SK-N-SH (cell line): Measurements from ENCODE around the gene GALNTL6. TPM values are rescaled to one million over a fixed set of nuclear protein-coding genes. Genes with fewer than 3 reads are reported as not detected.

Experiments used
- CTCF ChIA-PET: fragments of 300-600, 350-600 bp; formaldehyde crosslinking; extraction: SDS; loops from one replicate; lab custom pipeline; 2021; lab: Yijun Ruan, JAX
- POLR2A ChIA-PET: fragments of 350-600 bp; sonication (Branson Sonifier 250); formaldehyde crosslinking; extraction: SDS; loops from one replicate; lab custom pipeline; 2020; ENCODE audit warnings: antibody characterized with exemption, inconsistent platforms; lab: Yijun Ruan, JAX
- DNase-seq: peaks from one replicate; pipeline ENCODE4 v3.0.0; 2012
- H2AFZ ChIP-seq: fragments of 200-600 bp; sonication (generic); 2 replicates; pipeline ENCODE4 v1.8.1; 2016; ENCODE audit warnings: antibody characterized with exemption, mild to moderate bottlenecking, low read depth
- H3F3A ChIP-seq: fragments of 200-600 bp; sonication (generic); replicated peaks from 2 replicates; pipeline ENCODE3; 2016; ENCODE audit warnings: antibody characterized with exemption, mild to moderate bottlenecking; ENCODE audit not compliant: insufficient read depth
- H3K27ac ChIP-seq, 2 experiments: fragments of 200-500 bp in 1 of 2; fragments of 200-600 bp in 1 of 2; sonication (Bioruptor generic) in 1 of 2; sonication (generic), shearing (Covaris generic) in 1 of 2; 2 replicates each; pipeline versions ENCODE4 v1.5.1 to v1.6.1; 2014 to 2016; ENCODE audit warnings: low read depth in 2 of 2, inconsistent platforms in 1 of 2, low read length in 1 of 2, mild to moderate bottlenecking in 1 of 2, mixed read lengths in 1 of 2
- H3K27me3 ChIP-seq: fragments of 200-600 bp; sonication (generic), shearing (Covaris generic); 2 replicates; pipeline ENCODE4 v1.6.1; 2016; ENCODE audit warnings: mixed run types; ENCODE audit not compliant: insufficient read depth
- H3K36me3 ChIP-seq, 2 experiments: fragments of 200-500 bp in 1 of 2; fragments of 200-600 bp in 1 of 2; sonication (Bioruptor generic) in 1 of 2; sonication (generic) in 1 of 2; replicated peaks in 1 of 2; 2 replicates each; pipeline versions ENCODE3 to v1.5.1; 2014 to 2016; ENCODE audit warnings: low read length in 1 of 2, mild to moderate bottlenecking in 1 of 2; ENCODE audit not compliant: insufficient read depth in 2 of 2, control insufficient read depth in 1 of 2
- H3K4me1 ChIP-seq, 2 experiments: fragments of 200-500 bp in 1 of 2; fragments of 200-600 bp in 1 of 2; sonication (Bioruptor generic) in 1 of 2; sonication (generic), shearing (Covaris generic) in 1 of 2; 2 replicates each; pipeline versions ENCODE4 v1.5.1 to v1.6.1; 2014 to 2016; ENCODE audit warnings: low read depth in 1 of 2, low read length in 1 of 2, mixed run types in 1 of 2; ENCODE audit not compliant: insufficient read depth in 2 of 2, control insufficient read depth in 1 of 2
- H3K4me2 ChIP-seq: fragments of 200-600 bp; sonication (generic), shearing (Covaris generic); 2 replicates; pipeline ENCODE4 v1.6.1; 2017; ENCODE audit warnings: mixed run types
- H3K4me3 ChIP-seq, 2 experiments: fragments of 200-500 bp in 1 of 2; fragments of 200-600 bp in 1 of 2; sonication (Bioruptor generic) in 1 of 2; sonication (generic), shearing (Covaris generic) in 1 of 2; 2 replicates each; pipeline versions ENCODE4 v1.5.1 to v1.8.1; 2014 to 2016; ENCODE audit warnings: low read depth in 2 of 2, inconsistent platforms in 1 of 2, low read length in 1 of 2, mild to moderate bottlenecking in 1 of 2, mixed read lengths in 1 of 2, moderate library complexity in 1 of 2
- H3K79me2 ChIP-seq: fragments of 200-600 bp; sonication (generic); 2 replicates; pipeline ENCODE4 v1.8.1; 2017; ENCODE audit warnings: mild to moderate bottlenecking; ENCODE audit not compliant: insufficient read depth
- H3K9ac ChIP-seq: fragments of 200-600 bp; sonication (generic); 2 replicates; pipeline ENCODE4 v1.6.1; 2017; ENCODE audit warnings: mixed run types
- H3K9me2 ChIP-seq: fragments of 200-600 bp; sonication (generic); 2 replicates; pipeline ENCODE4 v1.6.1; 2017; ENCODE audit warnings: mixed run types
- H3K9me3 ChIP-seq: fragments of 200-600 bp; sonication (generic); 2 replicates; pipeline ENCODE4 v1.6.1; 2017; ENCODE audit warnings: mixed run types, mild to moderate bottlenecking, moderate library complexity
- H4K20me1 ChIP-seq: fragments of 200-600 bp; sonication (generic); 2 replicates; pipeline ENCODE4 v1.6.1; 2017; ENCODE audit warnings: mild to moderate bottlenecking, mixed run types; ENCODE audit not compliant: insufficient read depth
- CHD2 ChIP-seq: fragments of 150-350 bp; IDR thresholded peaks from 2 replicates; pipeline ENCODE4 v1.6.1; 2018; ENCODE audit warnings: low read length; ENCODE audit not compliant: partially characterized antibody
- CTCF ChIP-seq: fragments of 200-600 bp; sonication (generic); IDR thresholded peaks from 2 replicates; pipeline ENCODE4 v1.6.1; 2017; ENCODE audit warnings: antibody characterized with exemption, mild to moderate bottlenecking, moderate library complexity
- EP300 ChIP-seq, 2 experiments: IDR thresholded peaks; 2 replicates each; pipeline versions ENCODE4 v1.4.0 to v1.6.1; 2012; ENCODE audit warnings: borderline replicate concordance in 1 of 2, low read depth in 1 of 2, low read length in 1 of 2
- FOXM1 ChIP-seq: IDR thresholded peaks from 2 replicates; pipeline ENCODE4 v1.4.0; 2012; ENCODE audit warnings: low read depth, mild to moderate bottlenecking
- GABPA ChIP-seq: IDR thresholded peaks from 2 replicates; pipeline ENCODE4 v1.4.0; 2012; ENCODE audit warnings: low read depth, mild to moderate bottlenecking
- JUND ChIP-seq: IDR thresholded peaks from 2 replicates; pipeline ENCODE4 v1.4.0; 2012
- MEF2A ChIP-seq: IDR thresholded peaks from 2 replicates; pipeline ENCODE4 v1.4.0; 2012; ENCODE audit warnings: low read depth, borderline replicate concordance
- MXI1 ChIP-seq: IDR thresholded peaks from 2 replicates; pipeline ENCODE4 v1.6.1; 2012; ENCODE audit warnings: mild to moderate bottlenecking, low read depth, low read length, improper control_type of control experiment
- NRF1 ChIP-seq: IDR thresholded peaks from 2 replicates; pipeline ENCODE4 v1.6.1; 2012; ENCODE audit warnings: low read depth, mild to moderate bottlenecking, low read length
- PBX3 ChIP-seq: IDR thresholded peaks from 2 replicates; pipeline ENCODE4; 2012
- RAD21 ChIP-seq: IDR thresholded peaks from 2 replicates; pipeline ENCODE4 v1.6.1; 2012; ENCODE audit warnings: mild to moderate bottlenecking, low read length
- RFX5 ChIP-seq: IDR thresholded peaks from 2 replicates; pipeline ENCODE4 v1.6.1; 2012; ENCODE audit warnings: mild to moderate bottlenecking, improper control_type of control experiment, low read length
- SMC3 ChIP-seq: IDR thresholded peaks from 2 replicates; pipeline ENCODE4 v1.6.1; 2012; ENCODE audit warnings: low read depth, low read length, improper control_type of control experiment
- TAF1 ChIP-seq: IDR thresholded peaks from 2 replicates; pipeline ENCODE4 v1.6.1; 2012; ENCODE audit warnings: low read depth, mild to moderate bottlenecking, low read length, moderate library complexity, borderline replicate concordance
- TCF12 ChIP-seq: IDR thresholded peaks from 2 replicates; pipeline ENCODE4 v1.4.0; 2012
- USF1 ChIP-seq: IDR thresholded peaks from 2 replicates; pipeline ENCODE4 v1.4.0; 2012; ENCODE audit warnings: low read depth, borderline replicate concordance
- YY1 ChIP-seq: IDR thresholded peaks from 2 replicates; pipeline ENCODE4 v1.4.0; 2012; ENCODE audit warnings: low read depth, mild to moderate bottlenecking
- WGBS: methylation state at CpG from one replicate; pipeline ENCODE4 v1.1.6; 2017; ENCODE audit warnings: low lambda C conversion rate; 5-methylcytosine and 5-hydroxymethylcytosine counted together
- polyA plus RNA-seq, 3 experiments: library from polyadenylated mRNA; depleted of rRNA; stranded (reverse); fragments of >200 nt; gene quantifications; 2 replicates each; pipeline ENCODE4 v1.2.3, GENCODE V29; 2012
- TF ChIP-seq, protein P1 (sequence below): fragments of 150-350 bp; IDR thresholded peaks from 2 replicates; pipeline ENCODE4 v1.6.1; 2016; ENCODE audit warnings: mild to moderate bottlenecking, low read depth, low read length
- TF ChIP-seq, protein P2 (sequence below): IDR thresholded peaks from 2 replicates; pipeline ENCODE4 v1.4.0; 2012; ENCODE audit warnings: low read depth, borderline replicate concordance

Gene GALNTL6
- polyA plus RNA-seq, 1 of the 3 experiments (the other 2 are of a cell fraction) = 0.07 TPM

DNA sequence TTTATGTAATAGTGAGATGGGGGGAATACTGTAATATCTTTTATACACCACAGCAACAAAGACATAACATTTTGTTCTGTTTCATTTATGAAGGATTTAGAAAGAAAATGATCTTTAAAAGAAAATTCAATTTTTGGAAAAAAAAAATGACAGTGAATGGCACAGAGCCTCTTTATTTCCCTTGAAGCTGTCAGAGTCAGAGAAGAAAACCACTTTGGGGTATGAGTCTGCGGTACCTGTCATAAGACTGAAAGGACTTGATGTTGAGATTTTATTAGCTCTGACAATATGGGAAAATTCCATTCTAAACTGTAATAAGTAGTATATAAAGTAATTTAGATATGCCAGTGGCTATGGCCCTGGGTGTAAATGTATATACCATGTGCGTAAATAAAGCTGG, 134.8 kb downstream of the GALNTL6 start:
- 53% methylated on average over 2 of the region's 2 CpGs for WGBS
- no peaks in the 10 kb centered on the region for H3K27me3 ChIP-seq
- H3K9ac ChIP-seq = no peak overlapping the region
- H3K27ac ChIP-seq = no peak overlapping the region
- no peaks in the 10 kb centered on the region for H3K79me2 ChIP-seq
- H3F3A ChIP-seq = no peaks in the 10 kb centered on the region
- POLR2A ChIA-PET = no interaction called here
- H3K9me3 ChIP-seq = no peaks in the 10 kb centered on the region
- no peak for DNase-seq
- CTCF ChIA-PET = no interaction called here
- no peak overlapping the region for H3K4me3 ChIP-seq
- no peak overlapping the region for H3K4me2 ChIP-seq
- H3K36me3 ChIP-seq = no peaks in the 10 kb centered on the region
- H3K4me1 ChIP-seq = no peaks in the 10 kb centered on the region
- no peak overlapping the region for H2AFZ ChIP-seq
- no peaks in the 10 kb centered on the region for H4K20me1 ChIP-seq
- no peaks in the 10 kb centered on the region for H3K9me2 ChIP-seq
- TF ChIP-seq USF1 = no peak
- no peak for TF ChIP-seq JUND
- no peak for TF ChIP-seq EP300 (IDR thresholded peaks at IDR 0.05; ENCODE audit: borderline replicate concordance in 1 of 2, low read depth in 1 of 2, low read length in 1 of 2)
- TF ChIP-seq MXI1 = no peak
- no peak for TF ChIP-seq PBX3
- TF ChIP-seq FOXM1 = no peak
- TF ChIP-seq RAD21 = no peak
- TF ChIP-seq, protein P1, sequence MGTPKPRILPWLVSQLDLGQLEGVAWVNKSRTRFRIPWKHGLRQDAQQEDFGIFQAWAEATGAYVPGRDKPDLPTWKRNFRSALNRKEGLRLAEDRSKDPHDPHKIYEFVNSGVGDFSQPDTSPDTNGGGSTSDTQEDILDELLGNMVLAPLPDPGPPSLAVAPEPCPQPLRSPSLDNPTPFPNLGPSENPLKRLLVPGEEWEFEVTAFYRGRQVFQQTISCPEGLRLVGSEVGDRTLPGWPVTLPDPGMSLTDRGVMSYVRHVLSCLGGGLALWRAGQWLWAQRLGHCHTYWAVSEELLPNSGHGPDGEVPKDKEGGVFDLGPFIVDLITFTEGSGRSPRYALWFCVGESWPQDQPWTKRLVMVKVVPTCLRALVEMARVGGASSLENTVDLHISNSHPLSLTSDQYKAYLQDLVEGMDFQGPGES = no peak
- TF ChIP-seq CHD2 = no peak
- no peak for TF ChIP-seq RFX5
- TF ChIP-seq YY1 = no peak
- TF ChIP-seq MEF2A = no peak
- no peak for TF ChIP-seq NRF1
- no peak for TF ChIP-seq GABPA
- no peak for TF ChIP-seq CTCF
- TF ChIP-seq TAF1 = no peak
- TF ChIP-seq TCF12 = no peak
- TF ChIP-seq, protein P2, sequence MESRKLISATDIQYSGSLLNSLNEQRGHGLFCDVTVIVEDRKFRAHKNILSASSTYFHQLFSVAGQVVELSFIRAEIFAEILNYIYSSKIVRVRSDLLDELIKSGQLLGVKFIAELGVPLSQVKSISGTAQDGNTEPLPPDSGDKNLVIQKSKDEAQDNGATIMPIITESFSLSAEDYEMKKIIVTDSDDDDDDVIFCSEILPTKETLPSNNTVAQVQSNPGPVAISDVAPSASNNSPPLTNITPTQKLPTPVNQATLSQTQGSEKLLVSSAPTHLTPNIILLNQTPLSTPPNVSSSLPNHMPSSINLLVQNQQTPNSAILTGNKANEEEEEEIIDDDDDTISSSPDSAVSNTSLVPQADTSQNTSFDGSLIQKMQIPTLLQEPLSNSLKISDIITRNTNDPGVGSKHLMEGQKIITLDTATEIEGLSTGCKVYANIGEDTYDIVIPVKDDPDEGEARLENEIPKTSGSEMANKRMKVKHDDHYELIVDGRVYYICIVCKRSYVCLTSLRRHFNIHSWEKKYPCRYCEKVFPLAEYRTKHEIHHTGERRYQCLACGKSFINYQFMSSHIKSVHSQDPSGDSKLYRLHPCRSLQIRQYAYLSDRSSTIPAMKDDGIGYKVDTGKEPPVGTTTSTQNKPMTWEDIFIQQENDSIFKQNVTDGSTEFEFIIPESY = no peak
- TF ChIP-seq SMC3 = no peak
